Tibial nerve (tissue), 4 donors: Measurements from ENCODE around the gene PTGFRN. TPM values are rescaled to one million over a fixed set of nuclear protein-coding genes. Genes with fewer than 3 reads are reported as not detected.

Source experiments
- DNase-seq, 2 donors: peaks; one replicate each; pipeline ENCODE4 v3.0.0-alpha.2; 2019; ENCODE audit warnings: low spot score in 2 of 2
- H3K27ac ChIP-seq, 4 donors: fragments of 200-600 bp; sonication (generic) in 3 of 4; one replicate each; pipeline ENCODE4 v1.5.1; 2017 to 2019; ENCODE audit warnings: mild to moderate bottlenecking in 1 of 4
- H3K27me3 ChIP-seq, 2 donors: fragments of 200-600 bp; sonication (generic) in 1 of 2; one replicate each; pipeline versions ENCODE4 v1.5.1 to v1.6.0; 2017 to 2019
- H3K36me3 ChIP-seq, 3 donors: fragments of 200-600 bp; sonication (generic); one replicate each; pipeline ENCODE4 v1.5.1; 2018 to 2019
- H3K4me1 ChIP-seq, 4 donors: fragments of 200-600 bp; sonication (generic) in 3 of 4; one replicate each; pipeline ENCODE4 v1.5.1; 2017 to 2019
- H3K4me3 ChIP-seq, 4 donors: fragments of 200-600 bp; sonication (generic) in 3 of 4; one replicate each; pipeline ENCODE4 v1.5.1; 2017 to 2019; ENCODE audit warnings: mild to moderate bottlenecking in 1 of 4, moderate library complexity in 1 of 4
- H3K9me3 ChIP-seq, 4 donors: fragments of 200-600 bp; sonication (generic) in 3 of 4; one replicate each; pipeline ENCODE4 v1.5.1; 2017 to 2019
- EP300 ChIP-seq, 2 donors: sonication (generic); formaldehyde crosslinking; IDR thresholded peaks; one replicate each; pipeline ENCODE4 v1.6.1; 2017; ENCODE audit warnings: antibody characterized with exemption in 2 of 2, mild to moderate bottlenecking in 1 of 2
- POLR2A ChIP-seq, 2 donors: fragments of 450-650 bp; IDR thresholded peaks; one replicate each; pipeline ENCODE4 v1.6.1; 2017; ENCODE audit warnings: antibody characterized with exemption in 2 of 2, mild to moderate bottlenecking in 2 of 2, moderate library complexity in 2 of 2
- WGBS, 2 donors: methylation state at CpG; one replicate each; pipeline ENCODE4 v1.1.5; 2018; 5-methylcytosine and 5-hydroxymethylcytosine counted together
- total RNA-seq, 4 donors: library from RNA; depleted of rRNA; stranded (reverse); fragments of >200 nt; gene quantifications; one replicate each; pipeline ENCODE4 v1.1.0, GENCODE V29; 2016
- TF ChIP-seq, protein P1 (sequence below), 5 experiments: fragments of 200-600 bp in 3 of 5; fragments of 450-650 bp in 2 of 5; sonication (generic) in 3 of 5; IDR thresholded peaks; one replicate each; pipeline ENCODE4 v1.5.1; 2016 to 2019; ENCODE audit warnings: antibody characterized with exemption in 5 of 5, mild to moderate bottlenecking in 3 of 5, moderate library complexity in 2 of 5

Gene PTGFRN
- total RNA-seq, 4 donors from 2014 or later = 10.2 to 19.0 (median 14.7) TPM

DNA sequence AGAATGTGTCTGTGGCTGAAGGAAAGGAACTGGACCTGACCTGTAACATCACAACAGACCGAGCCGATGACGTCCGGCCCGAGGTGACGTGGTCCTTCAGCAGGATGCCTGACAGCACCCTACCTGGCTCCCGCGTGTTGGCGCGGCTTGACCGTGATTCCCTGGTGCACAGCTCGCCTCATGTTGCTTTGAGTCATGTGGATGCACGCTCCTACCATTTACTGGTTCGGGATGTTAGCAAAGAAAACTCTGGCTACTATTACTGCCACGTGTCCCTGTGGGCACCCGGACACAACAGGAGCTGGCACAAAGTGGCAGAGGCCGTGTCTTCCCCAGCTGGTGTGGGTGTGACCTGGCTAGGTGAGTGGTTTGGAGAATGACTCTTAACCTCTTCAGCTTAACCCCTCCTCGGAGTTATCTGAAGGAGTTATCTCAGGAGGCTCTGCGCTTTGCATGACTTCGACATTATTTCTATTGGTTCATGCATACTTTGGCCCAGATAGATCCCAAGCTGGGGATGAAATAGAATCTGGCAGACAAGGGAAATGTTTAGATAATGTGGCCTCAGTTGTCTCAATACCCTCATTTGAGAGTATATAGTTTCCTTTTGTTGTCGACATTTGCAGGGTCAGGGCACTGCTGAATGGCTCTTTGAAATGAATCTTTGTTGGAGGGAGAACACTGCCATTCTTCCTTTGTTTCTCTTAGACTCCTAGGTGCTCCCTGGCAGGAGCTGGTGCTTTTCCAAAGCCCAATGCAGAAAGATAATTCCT is 39.7 kb downstream of the PTGFRN start:
- no peak overlapping the region for H3K27ac ChIP-seq

DNA sequence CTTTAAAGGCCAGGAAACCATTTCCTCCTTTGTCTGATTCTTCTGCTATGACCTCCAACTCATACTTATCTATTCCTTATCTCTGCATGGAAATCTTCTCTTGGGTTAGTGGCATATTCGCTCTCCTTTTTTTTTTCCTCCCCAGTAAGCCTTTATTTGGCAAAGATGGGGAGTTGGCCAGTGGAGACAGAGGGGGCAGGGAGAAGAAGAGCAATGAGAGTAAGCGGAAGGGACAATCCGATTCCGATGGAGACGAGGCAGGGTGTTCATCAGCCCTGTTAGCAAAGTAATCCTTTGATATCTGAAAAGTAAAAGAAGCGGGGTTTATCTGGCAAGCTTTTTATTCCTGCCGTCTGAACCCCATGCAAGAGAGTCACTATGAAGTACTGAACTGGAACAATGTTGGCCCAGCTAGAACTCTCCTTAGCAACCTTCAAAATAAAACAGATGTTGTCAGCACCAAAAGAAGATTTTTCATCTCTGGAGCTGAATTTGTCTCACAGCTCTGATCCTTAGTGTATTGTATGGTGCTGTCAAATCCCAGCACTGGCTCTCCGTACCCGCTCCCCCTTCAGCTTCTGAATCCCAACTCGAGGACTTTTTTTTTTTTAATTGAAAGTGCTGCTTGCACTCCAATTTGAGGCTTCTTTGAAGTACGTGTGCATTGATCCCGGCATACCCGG is 40.9 kb downstream of the PTGFRN start:
- H3K27ac ChIP-seq = peak overlapping the region in 3 of 4 donors; percentile 20 to 65 (median 26)
- H3K4me1 ChIP-seq = peaks cover 0 to 10% (median 0%) of the 10 kb centered on the region in 4 donors
- no peak overlapping the region for H3K4me3 ChIP-seq
- 53 to 58% methylated on average over 13 of the region's 13 CpGs for WGBS, 2 donors
- no peaks in the 10 kb centered on the region for H3K36me3 ChIP-seq
- DNase-seq = peak in 1 of 2 donors; percentile 11
- TF ChIP-seq EP300 (IDR thresholded peaks at IDR 0.05) (no peak), POLR2A (IDR thresholded peaks at IDR 0.05) (no peak)
- H3K27me3 ChIP-seq = no peaks in the 10 kb centered on the region
- no peaks in the 10 kb centered on the region for H3K9me3 ChIP-seq

More for the DNA sequence above, 39.7 kb downstream of the PTGFRN start:
- no peak for DNase-seq
- H3K27me3 ChIP-seq = no peaks in the 10 kb centered on the region
- 80 to 84% methylated on average over 21 of the region's 21 CpGs for WGBS, 2 donors
- peaks cover 0 to 10% (median 0%) of the 10 kb centered on the region in 4 donors for H3K4me1 ChIP-seq
- TF ChIP-seq EP300 (IDR thresholded peaks at IDR 0.05) = no peak
- no peak for TF ChIP-seq POLR2A (IDR thresholded peaks at IDR 0.05)
- TF ChIP-seq, protein P1, sequence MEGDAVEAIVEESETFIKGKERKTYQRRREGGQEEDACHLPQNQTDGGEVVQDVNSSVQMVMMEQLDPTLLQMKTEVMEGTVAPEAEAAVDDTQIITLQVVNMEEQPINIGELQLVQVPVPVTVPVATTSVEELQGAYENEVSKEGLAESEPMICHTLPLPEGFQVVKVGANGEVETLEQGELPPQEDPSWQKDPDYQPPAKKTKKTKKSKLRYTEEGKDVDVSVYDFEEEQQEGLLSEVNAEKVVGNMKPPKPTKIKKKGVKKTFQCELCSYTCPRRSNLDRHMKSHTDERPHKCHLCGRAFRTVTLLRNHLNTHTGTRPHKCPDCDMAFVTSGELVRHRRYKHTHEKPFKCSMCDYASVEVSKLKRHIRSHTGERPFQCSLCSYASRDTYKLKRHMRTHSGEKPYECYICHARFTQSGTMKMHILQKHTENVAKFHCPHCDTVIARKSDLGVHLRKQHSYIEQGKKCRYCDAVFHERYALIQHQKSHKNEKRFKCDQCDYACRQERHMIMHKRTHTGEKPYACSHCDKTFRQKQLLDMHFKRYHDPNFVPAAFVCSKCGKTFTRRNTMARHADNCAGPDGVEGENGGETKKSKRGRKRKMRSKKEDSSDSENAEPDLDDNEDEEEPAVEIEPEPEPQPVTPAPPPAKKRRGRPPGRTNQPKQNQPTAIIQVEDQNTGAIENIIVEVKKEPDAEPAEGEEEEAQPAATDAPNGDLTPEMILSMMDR (IDR thresholded peaks at IDR 0.05) = no peak
- peaks cover 0 to 8% (median 0%) of the 10 kb centered on the region in 3 donors for H3K36me3 ChIP-seq
- H3K9me3 ChIP-seq = no peaks in the 10 kb centered on the region
- no peak overlapping the region for H3K4me3 ChIP-seq

DNA sequence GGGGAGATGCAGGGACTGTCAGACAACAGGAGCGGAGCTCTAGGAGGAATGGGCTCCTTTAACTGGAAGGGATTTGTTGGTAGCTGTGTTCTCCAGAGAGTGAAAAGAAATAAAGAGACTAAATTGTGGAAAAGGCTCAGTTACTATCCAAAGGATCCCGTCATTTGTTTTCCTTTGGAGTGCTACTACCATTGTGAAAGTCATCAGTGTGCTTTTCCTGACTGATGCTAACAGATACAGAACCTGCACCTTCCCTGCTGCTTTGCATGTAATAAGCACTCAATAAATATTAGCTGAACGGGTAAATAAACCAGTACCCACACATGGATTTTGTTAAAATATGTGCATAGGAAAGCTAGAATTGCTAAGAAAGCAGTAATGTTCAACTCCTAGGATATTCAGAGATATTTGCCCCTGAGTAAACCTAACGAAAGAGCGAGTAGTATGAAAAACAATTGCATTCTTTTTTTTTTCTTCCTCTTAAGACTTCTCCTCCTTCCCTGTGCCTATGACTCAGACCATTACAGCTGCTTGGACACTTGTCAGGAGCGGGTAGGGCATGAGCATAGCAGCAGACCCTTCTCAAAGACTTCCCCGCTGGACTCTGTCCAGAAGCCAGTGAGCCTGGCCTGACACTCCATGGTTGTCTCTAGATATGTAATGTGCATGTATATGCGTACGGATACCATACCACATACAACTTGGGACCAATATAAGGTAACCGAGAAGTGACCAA is 41.7 kb downstream of the PTGFRN start:
- TF ChIP-seq, protein P1 (IDR thresholded peaks at IDR 0.05) = no peak
- TF ChIP-seq POLR2A (IDR thresholded peaks at IDR 0.05) (no peak), EP300 (IDR thresholded peaks at IDR 0.05) (no peak)

DNA sequence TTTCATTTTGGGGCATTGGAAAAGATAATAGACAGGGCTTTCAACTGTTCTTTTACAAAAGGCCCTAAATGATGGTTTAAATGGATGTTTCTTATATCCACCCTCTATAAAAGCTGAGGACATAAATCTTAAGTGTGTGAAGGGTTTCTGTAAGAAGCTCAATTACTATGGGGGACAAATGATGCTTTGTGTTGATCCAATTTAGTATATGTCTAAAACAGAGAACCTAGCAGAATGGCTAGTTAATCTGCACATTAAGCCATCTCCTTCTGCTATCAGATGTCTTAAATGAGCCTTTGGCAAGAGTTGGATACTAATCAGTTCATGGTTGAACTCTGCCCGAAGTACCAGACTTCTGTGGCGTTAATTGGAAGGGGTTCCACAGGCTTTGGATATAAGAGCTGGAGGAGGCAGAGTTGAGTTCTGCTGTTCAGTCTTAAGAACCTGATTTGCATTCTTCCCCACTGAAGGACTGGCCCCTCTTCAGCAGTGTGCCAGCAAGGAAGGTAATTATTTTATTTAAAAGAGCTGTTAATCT is 43.1 kb downstream of the PTGFRN start:
- WGBS, 2 donors = 85 to 96% methylated on average over 2 of the region's 2 CpGs

More for the DNA sequence above, 41.7 kb downstream of the PTGFRN start:
- Histone ChIP-seq H3K9me3 (no peaks in the 10 kb centered on the region), H3K36me3 (no peaks in the 10 kb centered on the region), H3K27me3 (no peaks in the 10 kb centered on the region), H3K27ac (peak overlapping the region in 2 of 4 donors; percentile 26 to 65), H3K4me3 (no peak overlapping the region), H3K4me1 (peaks cover 0 to 10% (median 0%) of the 10 kb centered on the region in 4 donors)
- WGBS, 2 donors = 71 to 73% methylated on average over 10 of the region's 10 CpGs
- peak in 1 of 2 donors; percentile 33 for DNase-seq

More for the DNA sequence above, 43.1 kb downstream of the PTGFRN start:
- Histone ChIP-seq H3K4me3 (no peak overlapping the region), H3K27ac (no peak overlapping the region), H3K4me1 (peaks cover 0 to 10% (median 0%) of the 10 kb centered on the region in 4 donors), H3K36me3 (no peaks in the 10 kb centered on the region), H3K9me3 (no peaks in the 10 kb centered on the region), H3K27me3 (no peaks in the 10 kb centered on the region)
- TF ChIP-seq, protein P1 (IDR thresholded peaks at IDR 0.05) = no peak
- TF ChIP-seq POLR2A (IDR thresholded peaks at IDR 0.05) (no peak), EP300 (IDR thresholded peaks at IDR 0.05) (no peak)
- DNase-seq = no peak
